ENCODE data around the gene NUDT22.

DNA sequence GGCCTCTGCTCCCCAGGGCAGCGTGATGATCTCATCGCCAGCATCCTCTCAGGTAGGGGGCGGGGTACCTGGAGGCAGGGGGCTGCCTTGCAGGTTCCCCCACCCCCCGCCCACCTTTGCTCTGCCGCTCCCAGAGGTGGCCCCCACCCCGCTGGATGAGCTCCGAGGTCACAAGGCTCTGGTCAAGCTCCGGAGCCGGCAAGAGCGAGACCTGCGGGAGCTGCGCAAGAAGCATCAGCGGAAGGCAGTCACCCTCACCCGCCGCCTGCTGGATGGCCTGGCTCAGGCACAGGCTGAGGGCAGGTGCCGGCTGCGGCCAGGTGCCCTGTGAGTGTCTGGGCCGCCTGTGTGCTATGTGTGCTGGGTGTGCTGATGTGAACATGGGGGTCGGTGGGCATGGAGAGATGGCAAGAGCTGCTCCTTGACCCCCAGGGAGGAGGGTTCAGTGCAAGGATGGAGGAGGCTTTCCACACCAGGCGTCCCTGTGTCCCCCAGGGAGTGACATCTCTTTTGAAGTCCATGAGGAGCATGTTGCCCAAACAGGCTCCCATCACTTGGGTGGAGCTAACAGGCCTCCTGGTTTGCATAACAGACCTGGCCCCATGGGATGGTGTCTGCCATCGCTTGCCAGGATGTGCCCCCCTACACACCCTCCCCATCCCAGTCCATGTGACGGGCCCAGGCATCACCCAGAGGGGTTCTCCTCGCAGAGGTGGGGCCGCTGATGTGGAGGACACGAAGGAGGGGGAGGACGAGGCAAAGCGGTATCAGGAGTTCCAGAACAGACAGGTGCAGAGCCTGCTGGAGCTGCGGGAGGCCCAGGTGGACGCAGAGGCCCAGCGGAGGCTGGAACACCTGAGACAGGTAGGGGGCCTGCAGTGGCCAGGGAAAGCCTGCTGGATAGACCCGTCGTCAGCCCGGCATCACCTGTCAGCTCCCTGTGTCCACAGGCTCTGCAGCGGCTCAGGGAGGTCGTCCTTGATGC is 39.4 kb downstream of the NUDT22 start:
- TF ChIP-seq, protein P1, sequence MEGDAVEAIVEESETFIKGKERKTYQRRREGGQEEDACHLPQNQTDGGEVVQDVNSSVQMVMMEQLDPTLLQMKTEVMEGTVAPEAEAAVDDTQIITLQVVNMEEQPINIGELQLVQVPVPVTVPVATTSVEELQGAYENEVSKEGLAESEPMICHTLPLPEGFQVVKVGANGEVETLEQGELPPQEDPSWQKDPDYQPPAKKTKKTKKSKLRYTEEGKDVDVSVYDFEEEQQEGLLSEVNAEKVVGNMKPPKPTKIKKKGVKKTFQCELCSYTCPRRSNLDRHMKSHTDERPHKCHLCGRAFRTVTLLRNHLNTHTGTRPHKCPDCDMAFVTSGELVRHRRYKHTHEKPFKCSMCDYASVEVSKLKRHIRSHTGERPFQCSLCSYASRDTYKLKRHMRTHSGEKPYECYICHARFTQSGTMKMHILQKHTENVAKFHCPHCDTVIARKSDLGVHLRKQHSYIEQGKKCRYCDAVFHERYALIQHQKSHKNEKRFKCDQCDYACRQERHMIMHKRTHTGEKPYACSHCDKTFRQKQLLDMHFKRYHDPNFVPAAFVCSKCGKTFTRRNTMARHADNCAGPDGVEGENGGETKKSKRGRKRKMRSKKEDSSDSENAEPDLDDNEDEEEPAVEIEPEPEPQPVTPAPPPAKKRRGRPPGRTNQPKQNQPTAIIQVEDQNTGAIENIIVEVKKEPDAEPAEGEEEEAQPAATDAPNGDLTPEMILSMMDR (conservative IDR thresholded peaks at IDR 0.05; ENCODE audit: low read depth, low read length), result no peak
- no peak for TF ChIP-seq POLR2A (IDR thresholded peaks at IDR 0.05; ENCODE audit: low read depth, low read length)
- TF ChIP-seq CHD1 (IDR thresholded peaks at IDR 0.05; ENCODE audit: low read depth, low read length), result no peak
- TF ChIP-seq RAD21 (IDR thresholded peaks at IDR 0.05; ENCODE audit: low read length), result no peak
- TF ChIP-seq, protein P2, sequence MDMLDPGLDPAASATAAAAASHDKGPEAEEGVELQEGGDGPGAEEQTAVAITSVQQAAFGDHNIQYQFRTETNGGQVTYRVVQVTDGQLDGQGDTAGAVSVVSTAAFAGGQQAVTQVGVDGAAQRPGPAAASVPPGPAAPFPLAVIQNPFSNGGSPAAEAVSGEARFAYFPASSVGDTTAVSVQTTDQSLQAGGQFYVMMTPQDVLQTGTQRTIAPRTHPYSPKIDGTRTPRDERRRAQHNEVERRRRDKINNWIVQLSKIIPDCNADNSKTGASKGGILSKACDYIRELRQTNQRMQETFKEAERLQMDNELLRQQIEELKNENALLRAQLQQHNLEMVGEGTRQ (IDR thresholded peaks at IDR 0.05; ENCODE audit: low read depth, low read length), result no peak
- TF ChIP-seq MXI1 (IDR thresholded peaks at IDR 0.05; ENCODE audit: borderline replicate concordance, low read depth, low read length), result no peak
- TF ChIP-seq RFX5 (IDR thresholded peaks at IDR 0.05; ENCODE audit: low read depth, low read length), result no peak
- no peak for TF ChIP-seq FOS (IDR thresholded peaks at IDR 0.05; ENCODE audit: low read depth, low read length)
- no peak for TF ChIP-seq NFE2L2 (IDR thresholded peaks at IDR 0.05; ENCODE audit: low read depth, low read length)
- TF ChIP-seq RCOR1 (IDR thresholded peaks at IDR 0.05; ENCODE audit: insufficient replicate concordance, low read length), result no peak
- no peak for TF ChIP-seq BHLHE40 (IDR thresholded peaks at IDR 0.05; ENCODE audit: low read depth, low read length)

All from IMR-90 (cell line).